HG03565 (cell line): ENCODE results near the gene BEND3.
"Not testable (repeated sequence)": the region's sequence is repeated elsewhere in the genome, so short reads cannot be mapped to it uniquely, and the experiment has no call there.

ENCODE experiments used
- ATAC-seq: cut with Tn5 transposase; IDR thresholded peaks from one replicate; pipeline ENCODE4 v1.9.1; 2021; ENCODE audit warnings: mild to moderate bottlenecking, moderate library complexity; ENCODE audit not compliant: unreplicated experiment

BEND3 gene

DNA sequence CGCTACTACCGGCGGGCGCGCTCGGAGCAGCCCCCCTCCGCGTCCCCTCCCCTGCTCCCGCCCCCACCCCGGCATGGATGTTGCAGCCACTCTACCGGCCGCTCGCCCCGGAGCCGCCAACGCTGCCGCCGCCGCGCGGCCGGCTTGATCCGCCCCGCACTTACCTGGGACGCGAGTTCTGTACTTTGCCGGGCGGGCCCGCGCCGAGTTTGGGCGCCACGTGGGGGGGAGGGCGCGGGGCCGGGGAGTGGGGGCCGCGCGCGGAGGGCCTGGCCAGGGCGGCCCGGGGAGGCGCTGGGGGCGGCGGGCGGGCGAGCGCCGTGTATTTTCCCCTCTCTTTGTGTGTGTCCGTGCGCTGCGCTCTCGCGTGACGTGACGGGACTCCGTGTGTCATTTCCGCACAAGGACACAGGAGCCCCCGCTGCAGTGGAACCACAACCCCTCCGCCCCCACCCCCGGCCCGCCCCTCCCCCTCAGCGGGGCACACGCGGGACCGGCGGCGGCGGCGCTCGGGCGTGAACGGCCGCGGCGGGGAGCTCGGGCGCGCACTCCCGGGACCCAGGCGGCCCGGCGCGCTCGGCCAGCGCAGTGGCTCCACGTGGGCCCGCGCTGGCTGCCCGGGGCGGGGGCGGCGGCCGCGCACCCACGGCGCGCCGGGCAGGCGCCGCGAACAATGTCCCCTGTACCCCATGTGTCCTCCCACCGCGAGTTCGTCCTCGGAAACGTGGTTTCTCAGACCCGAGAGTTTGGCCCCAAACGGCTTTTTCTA, at the start of gene BEND3:
Gene BEND3 (minus strand): TSS at position 590 of the 769 bp plus-strand sequence. CDS start 16,230 bp downstream, outside the sequence.
- peak; percentile 14 for ATAC-seq

- ATAC-seq: not testable (repeated sequence)
Observed at GRCh38 chr6:107164299-107164698, 49.0 kb upstream of the BEND3 start.

GRCh38 chr6:107161521-107161920, 46.2 kb upstream of the BEND3 start:
- no peak for ATAC-seq

GRCh38 chr6:107156617-107157016, 41.3 kb upstream of the BEND3 start:
- ATAC-seq: no peak

GRCh38 chr6:107154801-107155160, 39.5 kb upstream of the BEND3 start:
- no peak for ATAC-seq

- ATAC-seq: no peak
Observed at GRCh38 chr6:107154131-107154800, 39.0 kb upstream of the BEND3 start.

DNA sequence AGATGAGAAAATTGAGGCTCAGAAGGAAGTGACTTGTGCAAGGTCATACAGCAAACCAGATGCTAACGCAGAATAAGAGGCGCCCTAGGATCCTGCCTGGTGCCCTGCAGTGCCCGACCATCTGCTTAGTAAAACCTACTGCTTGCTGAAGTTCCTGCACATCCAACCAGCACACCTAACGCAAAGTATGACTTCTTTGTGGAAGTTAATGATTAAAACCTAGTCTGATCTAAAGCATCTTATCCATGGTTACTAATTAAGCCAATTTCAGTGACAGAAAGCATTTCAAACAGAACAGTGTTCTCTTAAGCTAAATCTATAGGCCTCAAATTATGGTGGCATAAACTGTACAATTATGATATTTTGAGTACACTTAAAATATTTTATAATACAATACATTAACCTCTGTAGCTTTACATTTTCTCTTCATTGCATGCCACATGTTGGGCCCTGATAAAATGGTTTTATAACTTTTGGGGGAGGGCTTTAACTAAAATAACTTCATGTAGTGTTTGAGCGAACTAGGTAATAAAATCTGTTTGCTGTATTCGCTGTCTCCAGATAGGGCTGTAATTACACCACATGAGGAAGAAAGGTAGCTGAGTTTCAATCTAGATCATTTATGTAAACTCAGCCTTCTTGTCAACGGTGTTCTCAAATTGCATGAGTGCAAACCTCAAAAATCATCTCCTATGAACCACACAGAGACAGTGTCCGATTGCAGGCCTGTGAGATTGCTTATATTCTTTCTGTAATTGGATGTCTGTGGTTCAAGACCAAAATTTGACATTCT, 37.5 kb upstream of the BEND3 start:
- ATAC-seq: no peak

GRCh38 chr6:107144666-107145065, 29.4 kb upstream of the BEND3 start:
- no peak for ATAC-seq

DNA sequence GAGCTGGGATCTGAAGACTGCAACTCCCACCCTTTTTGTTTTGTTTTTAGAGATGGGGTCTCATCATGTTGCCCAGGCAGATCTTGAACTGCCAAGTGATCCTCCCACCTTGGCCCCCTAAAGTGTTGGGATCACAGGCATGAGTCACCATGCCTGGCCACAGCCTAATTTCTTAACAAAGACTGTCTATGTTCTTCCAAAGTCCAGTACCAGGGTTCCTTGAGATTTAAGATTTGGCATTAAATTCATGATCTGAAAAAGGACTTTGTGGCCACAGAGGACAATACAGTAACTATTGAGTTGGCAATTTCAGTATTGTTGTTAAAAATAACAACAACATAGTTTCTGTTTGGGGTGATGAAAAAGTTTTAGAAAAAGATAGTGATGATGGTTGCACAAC, 28.7 kb upstream of the BEND3 start:
- no peak for ATAC-seq

DNA sequence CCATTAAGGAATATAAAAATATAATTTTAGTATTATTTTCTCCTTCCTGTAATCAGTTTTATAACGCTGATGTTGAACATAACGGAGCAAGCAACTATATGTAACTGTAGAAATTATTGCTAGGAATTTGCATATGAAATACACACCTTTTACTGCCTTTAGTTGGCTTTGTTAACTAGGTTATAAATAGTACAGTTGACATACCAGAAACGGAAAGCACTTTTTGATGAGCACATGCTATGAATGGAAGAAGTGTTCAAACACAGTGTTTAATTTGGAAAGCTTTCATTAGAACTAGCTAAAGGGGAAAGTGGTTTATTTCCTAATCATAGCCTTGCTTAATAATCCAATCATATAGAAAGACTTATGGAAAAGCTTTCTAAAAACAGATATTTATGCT, 25.3 kb upstream of the BEND3 start:
- ATAC-seq: no peak

- not testable (repeated sequence) for ATAC-seq
Observed at GRCh38 chr6:107136324-107136723, 21.0 kb upstream of the BEND3 start.

DNA sequence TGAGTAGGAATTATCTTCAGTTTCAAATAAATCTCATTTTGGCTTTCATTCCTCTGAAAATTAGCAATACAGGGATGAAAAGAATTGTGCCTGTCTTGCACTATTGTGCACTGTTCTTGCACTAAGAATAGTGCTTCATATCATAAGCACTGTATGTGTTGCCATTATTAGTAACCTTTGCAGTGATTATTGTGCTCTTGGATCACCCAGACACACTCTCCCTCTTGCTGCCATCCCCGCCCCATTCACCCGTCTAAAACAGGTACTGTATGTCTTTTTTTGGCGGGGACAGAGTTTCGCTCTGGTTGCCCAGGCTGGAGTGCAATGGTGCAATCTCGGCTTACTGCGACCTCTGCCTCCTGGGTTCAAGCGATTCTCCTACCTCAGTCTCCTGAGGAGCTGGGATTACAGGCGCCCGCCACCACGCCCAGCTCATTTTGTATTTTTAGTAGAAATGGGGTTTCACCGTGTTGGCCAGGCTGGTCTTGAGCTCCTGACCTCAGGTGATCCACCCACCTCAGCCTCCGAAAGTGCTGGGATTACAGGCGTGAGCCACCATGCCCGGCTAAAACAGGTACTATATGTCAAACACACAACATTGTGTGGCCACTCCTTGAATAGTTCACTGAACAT, 19.8 kb upstream of the BEND3 start:
- ATAC-seq: not testable (repeated sequence)

DNA sequence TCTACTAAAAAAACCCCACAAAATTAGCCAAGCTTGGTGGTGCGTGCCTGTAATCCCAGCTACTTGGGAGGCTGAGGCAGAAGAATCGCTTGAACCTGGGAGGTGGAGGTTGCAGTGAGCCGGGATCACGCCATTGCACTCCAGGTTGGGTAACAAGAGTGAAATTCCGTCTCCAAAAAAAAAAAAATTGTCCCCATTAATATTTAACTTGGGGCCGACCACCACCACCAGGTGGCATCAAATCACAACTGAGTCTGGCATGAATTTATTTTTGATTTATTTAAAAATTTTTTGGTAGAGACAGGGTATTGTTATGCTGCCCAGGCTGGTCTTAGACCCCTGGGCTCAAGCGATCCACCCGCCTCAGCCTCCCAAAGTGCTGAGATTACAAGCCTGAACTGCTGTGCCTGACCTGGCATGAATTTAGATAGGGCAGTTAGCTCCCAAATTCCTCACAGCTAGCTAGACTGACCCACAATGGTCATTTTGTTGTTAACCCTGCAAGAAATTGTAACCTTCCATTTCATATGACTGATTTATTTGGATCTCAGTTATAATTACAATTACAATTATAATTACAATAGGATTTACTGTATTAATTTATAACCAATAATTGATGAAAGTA, 17.1 kb upstream of the BEND3 start:
- no peak for ATAC-seq

DNA sequence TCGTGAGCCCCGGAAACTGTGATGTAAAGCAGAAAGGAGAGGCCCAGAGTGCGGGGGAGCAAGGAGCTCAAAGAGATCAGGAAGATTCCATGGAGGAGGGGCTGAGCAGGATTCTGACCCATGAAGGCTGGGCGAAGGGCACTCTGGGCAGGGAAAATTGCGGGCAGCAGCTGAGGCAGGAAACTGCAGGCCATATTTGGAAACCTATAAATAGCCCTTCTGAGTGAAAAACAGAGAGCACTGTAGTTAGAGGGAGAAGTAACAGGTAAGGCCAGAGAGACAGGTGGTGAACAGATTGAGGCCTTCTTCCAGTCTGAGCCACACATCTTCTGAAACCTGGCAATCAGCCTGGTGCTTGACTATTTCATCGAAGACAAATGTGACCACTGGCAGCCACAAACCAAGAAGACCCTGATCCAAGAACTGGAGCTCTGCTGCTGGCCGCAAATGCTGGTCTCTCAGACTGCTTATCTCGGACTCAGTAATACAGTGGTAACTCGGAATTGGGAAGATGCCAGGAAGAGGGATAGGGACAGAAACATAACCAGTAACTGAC, 14.1 kb upstream of the BEND3 start:
- ATAC-seq: no peak

- no peak for ATAC-seq
Observed at GRCh38 chr6:107128577-107128976, 13.3 kb upstream of the BEND3 start.

DNA sequence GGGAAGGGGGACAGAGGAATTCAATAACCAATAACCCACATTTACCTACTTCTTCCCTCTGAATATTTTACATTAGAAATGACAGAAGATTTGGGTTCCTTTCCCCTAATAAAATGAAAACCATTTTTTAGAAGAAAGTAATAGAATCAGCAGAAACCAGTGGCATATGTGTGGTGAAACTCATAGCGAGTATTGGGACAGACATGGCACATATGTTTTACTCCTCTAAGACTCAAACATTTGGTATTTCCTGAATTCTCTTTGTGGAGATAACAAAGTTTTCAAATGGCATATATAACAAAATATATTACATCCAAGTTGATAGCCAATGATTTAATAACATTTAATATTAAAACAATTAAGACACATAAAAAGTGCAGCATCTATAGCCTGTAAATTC, 12.9 kb upstream of the BEND3 start:
- ATAC-seq: no peak

- no peak for ATAC-seq
Observed at GRCh38 chr6:107125771-107126170, 10.5 kb upstream of the BEND3 start.

DNA sequence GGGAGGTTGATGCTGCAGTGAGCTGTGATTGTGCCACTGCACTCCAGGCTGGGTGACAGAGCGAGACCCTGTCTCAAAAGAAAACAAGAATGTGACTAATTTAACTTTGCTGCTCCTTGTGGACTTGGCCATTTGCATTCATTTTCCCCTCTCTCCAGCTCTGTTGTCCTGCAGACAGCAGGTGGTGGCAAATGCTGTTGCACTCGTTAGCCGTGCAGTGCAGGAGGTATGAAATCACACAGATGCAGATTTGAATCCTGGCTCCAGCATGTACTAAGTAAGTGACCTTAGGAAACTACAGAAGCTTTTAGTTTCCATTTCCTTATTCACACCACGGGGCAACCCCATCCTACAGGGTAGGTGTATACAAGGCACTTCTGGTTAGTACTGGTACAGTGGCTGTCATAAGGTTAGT, 9.6 kb upstream of the BEND3 start:
- peak; percentile 51 for ATAC-seq

GRCh38 chr6:107123501-107123900, 8.2 kb upstream of the BEND3 start:
- no peak for ATAC-seq

DNA sequence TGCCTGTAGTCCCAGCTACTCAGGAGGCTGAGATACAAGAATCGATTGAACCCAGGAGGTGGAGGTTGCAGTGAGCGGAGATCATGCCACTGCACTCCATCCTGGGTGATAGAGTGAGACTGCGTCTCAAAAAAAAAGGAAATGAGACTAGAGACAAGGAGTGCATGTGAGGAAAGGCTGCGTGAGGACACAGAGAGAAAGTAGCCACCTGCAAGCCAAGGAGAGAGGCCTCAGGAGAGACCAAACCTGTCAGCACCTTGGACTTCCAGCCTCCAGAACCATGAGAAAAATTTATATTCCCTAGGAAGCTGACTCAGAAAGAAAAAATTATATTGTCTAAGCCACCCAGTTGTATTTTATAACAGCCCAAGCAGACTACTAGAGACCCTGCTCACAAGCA, 7.4 kb upstream of the BEND3 start:
- no peak for ATAC-seq
